ENCODE results near the gene RTRAF. TPM values are rescaled to one million over a fixed set of nuclear protein-coding genes. Genes with fewer than 3 reads are reported as not detected.

The RTRAF gene
- polyA plus RNA-seq, 1 of the 3 experiments (the other 2 are of a cell fraction) = 43.6 TPM

DNA sequence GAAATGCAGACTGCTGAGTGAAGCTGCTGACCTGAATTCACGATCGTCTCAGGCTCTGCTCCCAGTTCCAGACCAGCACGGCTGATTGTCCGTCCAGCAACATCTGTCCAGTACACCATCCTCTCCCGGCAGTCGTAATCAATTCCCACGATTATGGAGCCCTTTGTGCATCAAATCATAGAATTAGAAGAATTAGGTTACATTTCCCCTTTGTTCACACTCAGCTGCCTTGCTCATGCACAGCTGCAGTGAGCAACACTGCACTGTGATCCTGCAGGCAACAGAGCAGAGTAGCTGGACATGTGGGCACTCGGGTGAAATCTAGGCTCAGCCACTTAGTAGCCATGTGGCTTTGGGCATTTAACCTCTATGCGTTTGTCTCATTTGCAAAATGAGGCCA, 22.2 kb downstream of the RTRAF start:
- Histone ChIP-seq H3K4me2 (no peak overlapping the region), H3K4me3 (ENCODE audit: low read depth in 2 of 2, low read length in 1 of 2) (no peak overlapping the region), H2AFZ (ENCODE audit: low read depth) (no peak overlapping the region), H3K9ac (no peak overlapping the region), H3K27me3 (ENCODE audit: insufficient read depth) (no peaks in the 10 kb centered on the region), H3K36me3 (replicated peaks in 1 of 2; ENCODE audit: control insufficient read depth in 1 of 2, insufficient read depth in 2 of 2, low read length in 1 of 2) (peaks cover 51 to 56% of the 10 kb centered on the region in 2 experiments), H3K9me2 (no peaks in the 10 kb centered on the region), H3K27ac (ENCODE audit: low read depth in 2 of 2, low read length in 1 of 2) (no peak overlapping the region), H3K9me3 (no peaks in the 10 kb centered on the region), H3F3A (replicated peaks; ENCODE audit: insufficient read depth) (peaks cover 13% of the 10 kb centered on the region), H3K79me2 (ENCODE audit: insufficient read depth) (peaks cover under 1% of the 10 kb centered on the region; the same call in 1 of the 2 replicates), H3K4me1 (ENCODE audit: control insufficient read depth in 1 of 2, insufficient read depth in 2 of 2, low read depth in 1 of 2, low read length in 1 of 2) (peaks cover 0 to 18% of the 10 kb centered on the region in 2 experiments; a peak in 2 of 4 replicates), H4K20me1 (ENCODE audit: insufficient read depth) (no peaks in the 10 kb centered on the region)
- ChIA-PET POLR2A (no interaction called here), CTCF (interaction anchor here (0.6 to 1.0 kb wide), 2 partner anchors 13 to 67 kb away, joined by 3 read pairs; no protein-coding TSS in a partner anchor)
- 97% methylated on average over 9 of the region's 9 CpGs for whole genome bisulfite sequencing (ENCODE audit: low lambda C conversion rate)
- TF ChIP-seq MXI1 (IDR thresholded peaks at IDR 0.05; ENCODE audit: low read depth, low read length) (no peak), TAF1 (IDR thresholded peaks at IDR 0.05; ENCODE audit: borderline replicate concordance, low read depth, low read length) (no peak), EP300 (IDR thresholded peaks at IDR 0.05; ENCODE audit: borderline replicate concordance in 1 of 2, low read depth in 1 of 2, low read length in 1 of 2) (no peak), FOSL2 (IDR thresholded peaks at IDR 0.05; ENCODE audit: borderline replicate concordance, low read depth) (no peak), JUND (IDR thresholded peaks at IDR 0.05) (no peak), PBX3 (IDR thresholded peaks at IDR 0.05) (no peak), GATA2 (CRISPR knock-in tag; IDR thresholded peaks at IDR 0.05) (no peak), SMC3 (IDR thresholded peaks at IDR 0.05; ENCODE audit: low read depth, low read length) (no peak), NFIC (IDR thresholded peaks at IDR 0.05; ENCODE audit: borderline replicate concordance) (no peak), EZH2phosphoT487 (IDR thresholded peaks at IDR 0.05; ENCODE audit: borderline replicate concordance, low read depth) (no peak), ZBTB33 (IDR thresholded peaks at IDR 0.05; ENCODE audit: borderline replicate concordance, low read depth) (no peak)
- TF ChIP-seq, protein P1, sequence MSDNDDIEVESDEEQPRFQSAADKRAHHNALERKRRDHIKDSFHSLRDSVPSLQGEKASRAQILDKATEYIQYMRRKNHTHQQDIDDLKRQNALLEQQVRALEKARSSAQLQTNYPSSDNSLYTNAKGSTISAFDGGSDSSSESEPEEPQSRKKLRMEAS (IDR thresholded peaks at IDR 0.05; ENCODE audit: low read depth) = no peak
- TF ChIP-seq, protein P2, sequence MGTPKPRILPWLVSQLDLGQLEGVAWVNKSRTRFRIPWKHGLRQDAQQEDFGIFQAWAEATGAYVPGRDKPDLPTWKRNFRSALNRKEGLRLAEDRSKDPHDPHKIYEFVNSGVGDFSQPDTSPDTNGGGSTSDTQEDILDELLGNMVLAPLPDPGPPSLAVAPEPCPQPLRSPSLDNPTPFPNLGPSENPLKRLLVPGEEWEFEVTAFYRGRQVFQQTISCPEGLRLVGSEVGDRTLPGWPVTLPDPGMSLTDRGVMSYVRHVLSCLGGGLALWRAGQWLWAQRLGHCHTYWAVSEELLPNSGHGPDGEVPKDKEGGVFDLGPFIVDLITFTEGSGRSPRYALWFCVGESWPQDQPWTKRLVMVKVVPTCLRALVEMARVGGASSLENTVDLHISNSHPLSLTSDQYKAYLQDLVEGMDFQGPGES (IDR thresholded peaks at IDR 0.05; ENCODE audit: low read depth, low read length) = no peak
- DNase-seq = no peak

Measured in SK-N-SH (cell line).